HEK293 (cell line): ENCODE data around the gene MEF2C.

ENCODE experiments used
- CTCF ChIA-PET: fragments of 350-600 bp; formaldehyde crosslinking; extraction: SDS; loops from one replicate; lab custom pipeline; 2021; ENCODE audit warnings: antibody characterized with exemption; lab: Yijun Ruan, JAX
- POLR2A ChIA-PET: fragments of 300-600 bp; formaldehyde crosslinking; extraction: SDS; loops from one replicate; lab custom pipeline; 2020; ENCODE audit warnings: antibody characterized with exemption, inconsistent platforms; lab: Yijun Ruan, JAX
- H3K27ac ChIP-seq: fragments of 200-500 bp; sonication (Bioruptor generic); 2 replicates; pipeline ENCODE4 v1.5.1; 2014; ENCODE audit warnings: low read depth, low read length, control low read depth, inconsistent platforms; ENCODE audit errors: extremely low read depth
- H3K36me3 ChIP-seq, 2 experiments: fragments of 200-500 bp in 1 of 2; sonication (Bioruptor generic) in 1 of 2; 1 replicate in 1 of 2; 2 replicates in 1 of 2; pipeline ENCODE4 v1.5.1; 2014 to 2017; ENCODE audit warnings: inconsistent platforms in 2 of 2, low read length in 2 of 2; ENCODE audit not compliant: control insufficient read depth in 2 of 2, insufficient read depth in 1 of 2
- H3K4me1 ChIP-seq: fragments of 200-500 bp; sonication (Bioruptor generic); 2 replicates; pipeline ENCODE4 v1.5.1; 2014; ENCODE audit warnings: mild to moderate bottlenecking, low read length, inconsistent platforms; ENCODE audit not compliant: control insufficient read depth, insufficient read depth
- H3K4me3 ChIP-seq: 2 replicates; pipeline ENCODE4 v1.5.1; 2011; ENCODE audit warnings: low read depth, mild to moderate bottlenecking, control low read depth, low read length, moderate library complexity
- H3K9me3 ChIP-seq: fragments of 200-500 bp; sonication (Bioruptor generic); 2 replicates; pipeline ENCODE4 v1.5.1; 2014; ENCODE audit warnings: low read depth, low read length, inconsistent platforms; ENCODE audit not compliant: control insufficient read depth, insufficient read depth
- ELK4 ChIP-seq: IDR thresholded peaks from 2 replicates; pipeline ENCODE4 v1.6.1; 2011; ENCODE audit warnings: mild to moderate bottlenecking, low read depth, low read length, borderline replicate concordance
- HOXA7 ChIP-seq: sonication (generic); formaldehyde crosslinking; IDR thresholded peaks from 2 replicates; pipeline ENCODE4 v1.8.1; 2022; ENCODE audit warnings: missing genetic modification reagents, borderline replicate concordance
- KLF1 ChIP-seq: fragments of 450-650 bp; formaldehyde crosslinking; IDR thresholded peaks from 2 replicates; pipeline ENCODE4 v1.5.1; 2016; ENCODE audit warnings: missing biosample characterization, missing genetic modification characterization
- KLF16 ChIP-seq: fragments of 450-650 bp; formaldehyde crosslinking; IDR thresholded peaks from 2 replicates; pipeline ENCODE4 v1.5.1; 2017; ENCODE audit warnings: missing biosample characterization, missing genetic modification characterization
- PRDM6 ChIP-seq: fragments of 450-650 bp; formaldehyde crosslinking; IDR thresholded peaks from 2 replicates; pipeline ENCODE4 v1.5.1; 2017; ENCODE audit warnings: missing biosample characterization, missing genetic modification characterization
- SCRT1 ChIP-seq: fragments of 450-650 bp; formaldehyde crosslinking; IDR thresholded peaks from 2 replicates; pipeline ENCODE4 v1.5.1; 2016; ENCODE audit warnings: missing biosample characterization, missing genetic modification characterization, borderline replicate concordance
- SCRT2 ChIP-seq: fragments of 450-650 bp; formaldehyde crosslinking; IDR thresholded peaks from 2 replicates; pipeline ENCODE4 v1.5.1; 2016; ENCODE audit warnings: missing biosample characterization, missing genetic modification characterization
- SP3 ChIP-seq: fragments of 450-650 bp; formaldehyde crosslinking; IDR thresholded peaks from 2 replicates; pipeline ENCODE4 v1.5.1; 2016; ENCODE audit warnings: missing biosample characterization, missing genetic modification characterization
- ZBTB17 ChIP-seq: fragments of 450-650 bp; formaldehyde crosslinking; IDR thresholded peaks from 2 replicates; pipeline ENCODE4 v1.5.1; 2016; ENCODE audit warnings: missing biosample characterization, missing genetic modification characterization
- ZBTB20 ChIP-seq: fragments of 450-650 bp; formaldehyde crosslinking; IDR thresholded peaks from 2 replicates; pipeline ENCODE4 v1.5.1; 2016; ENCODE audit warnings: missing biosample characterization, missing genetic modification characterization
- ZBTB21 ChIP-seq: fragments of 450-650 bp; formaldehyde crosslinking; IDR thresholded peaks from 2 replicates; pipeline ENCODE4 v1.5.1; 2017; ENCODE audit warnings: missing biosample characterization, missing genetic modification characterization
- ZBTB26 ChIP-seq: fragments of 450-650 bp; formaldehyde crosslinking; optimal IDR thresholded peaks from 2 replicates; pipeline ENCODE3; 2016; ENCODE audit warnings: missing biosample characterization, mild to moderate bottlenecking, missing genetic modification characterization
- ZEB2 ChIP-seq: fragments of 450-650 bp; formaldehyde crosslinking; IDR thresholded peaks from 2 replicates; pipeline ENCODE4 v1.5.1; 2016; ENCODE audit warnings: missing biosample characterization, missing genetic modification characterization
- ZFP37 ChIP-seq: fragments of 450-650 bp; formaldehyde crosslinking; IDR thresholded peaks from 2 replicates; pipeline ENCODE4 v1.5.1; 2016; ENCODE audit warnings: missing biosample characterization, missing genetic modification characterization
- ZFP69B ChIP-seq: fragments of 450-650 bp; formaldehyde crosslinking; IDR thresholded peaks from 2 replicates; pipeline ENCODE4 v1.5.1; 2016; ENCODE audit warnings: missing biosample characterization, missing genetic modification characterization
- ZNF121 ChIP-seq: fragments of 450-650 bp; formaldehyde crosslinking; IDR thresholded peaks from 2 replicates; pipeline ENCODE4 v1.5.1; 2016; ENCODE audit warnings: missing biosample characterization, missing genetic modification characterization
- ZNF146 ChIP-seq: fragments of 450-650 bp; formaldehyde crosslinking; IDR thresholded peaks from 2 replicates; pipeline ENCODE4 v1.5.1; 2016; ENCODE audit warnings: missing biosample characterization, missing genetic modification characterization
- ZNF2 ChIP-seq: fragments of 450-650 bp; formaldehyde crosslinking; IDR thresholded peaks from 2 replicates; pipeline ENCODE4 v1.5.1; 2016; ENCODE audit warnings: missing biosample characterization, missing genetic modification characterization
- ZNF274 ChIP-seq, 2 experiments: fragments of 200-500 bp in 1 of 2; fragments of 450-650 bp in 1 of 2; sonication (Bioruptor generic) in 1 of 2; formaldehyde crosslinking in 1 of 2; IDR thresholded peaks; 2 replicates each; pipeline versions ENCODE4 v1.5.1 to v1.6.1; 2014 to 2016; ENCODE audit warnings: borderline replicate concordance in 1 of 2, inconsistent platforms in 1 of 2, low read length in 1 of 2, missing biosample characterization in 1 of 2, missing genetic modification characterization in 1 of 2
- ZNF335 ChIP-seq: fragments of 450-650 bp; formaldehyde crosslinking; conservative IDR thresholded peaks from 2 replicates; pipeline ENCODE4 v1.5.1; 2016; ENCODE audit warnings: missing biosample characterization, missing genetic modification characterization
- ZNF362 ChIP-seq: fragments of 450-650 bp; formaldehyde crosslinking; IDR thresholded peaks from 2 replicates; pipeline ENCODE4 v1.5.1; 2016; ENCODE audit warnings: missing biosample characterization, missing genetic modification characterization
- ZNF366 ChIP-seq: fragments of 450-650 bp; formaldehyde crosslinking; conservative IDR thresholded peaks from 2 replicates; pipeline ENCODE4 v1.5.1; 2016; ENCODE audit warnings: missing biosample characterization, missing genetic modification characterization
- ZNF48 ChIP-seq: fragments of 450-650 bp; formaldehyde crosslinking; IDR thresholded peaks from 2 replicates; pipeline ENCODE4 v1.5.1; 2016; ENCODE audit warnings: missing biosample characterization, missing genetic modification characterization
- ZNF560 ChIP-seq: fragments of 450-650 bp; formaldehyde crosslinking; IDR thresholded peaks from 2 replicates; pipeline ENCODE4 v1.5.1; 2017; ENCODE audit warnings: missing biosample characterization, missing genetic modification characterization, borderline replicate concordance
- ZNF580 ChIP-seq: fragments of 450-650 bp; formaldehyde crosslinking; IDR thresholded peaks from 2 replicates; pipeline ENCODE4 v1.5.1; 2016; ENCODE audit warnings: missing biosample characterization, missing genetic modification characterization
- ZNF629 ChIP-seq: fragments of 450-650 bp; formaldehyde crosslinking; IDR thresholded peaks from 2 replicates; pipeline ENCODE4 v1.5.1; 2017; ENCODE audit warnings: missing biosample characterization, missing genetic modification characterization
- ZNF76 ChIP-seq: fragments of 450-650 bp; formaldehyde crosslinking; IDR thresholded peaks from 2 replicates; pipeline ENCODE4; 2016; ENCODE audit warnings: low read depth, missing biosample characterization, missing genetic modification characterization, borderline replicate concordance

MEF2C gene

GRCh38 chr5:88683506-88684135 is 199.4 kb downstream of the MEF2C start (continued):
- TF ChIP-seq ZNF580 (tag by site-specific recombination): no peak
- TF ChIP-seq ZFP69B (tag by site-specific recombination): no peak
- no peak for TF ChIP-seq ELK4
- 0 out of 2 replicates have a peak, but pooled peaks have one; percentile 11 for TF ChIP-seq ZBTB21 (tag by site-specific recombination)
- 0 out of 2 replicates have a peak, but pooled peaks have one; percentile 30 for TF ChIP-seq SP3
- peak; percentile 94 for TF ChIP-seq ZFP37 (tag by site-specific recombination)
- peak; percentile 55; the same call in 1 of the 2 replicates for TF ChIP-seq ZEB2 (tag by site-specific recombination)
- TF ChIP-seq ZNF146 (tag by site-specific recombination): peak; percentile 29; the same call in 1 of the 2 replicates
- TF ChIP-seq ZNF629 (tag by site-specific recombination): peak; percentile 46
- TF ChIP-seq ZBTB17 (tag by site-specific recombination): peak; percentile 92
- TF ChIP-seq ZNF560: no peak
- TF ChIP-seq KLF16: no peak
- peak; percentile 58 for TF ChIP-seq ZBTB20 (tag by site-specific recombination)
- peak; percentile 92 for TF ChIP-seq ZNF2
- TF ChIP-seq ZNF121 (tag by site-specific recombination): 0 out of 2 replicates have a peak, but pooled peaks have one; percentile 23
- peak; percentile 38; the same call in 1 of the 2 replicates for TF ChIP-seq ZNF76 (tag by site-specific recombination)

GRCh38 chr5:88682881-88683361 is 200.1 kb downstream of the MEF2C start:
- no peaks in the 10 kb centered on the region for H3K9me3 ChIP-seq
- H3K4me1 ChIP-seq: no peaks in the 10 kb centered on the region; the same call in 1 of the 2 replicates
- no peak overlapping the region; the same call in 1 of the 2 replicates for H3K27ac ChIP-seq
- CTCF ChIA-PET: interaction anchor here (0.6 to 4.1 kb wide), 5 partner anchors 9 to 902 kb away, joined by 3 to 28 read pairs (median 7); no protein-coding TSS in a partner anchor
- TF ChIP-seq SCRT1 (tag by site-specific recombination): peak; percentile 64
- TF ChIP-seq SCRT2: peak; percentile 71; the same call in 1 of the 2 replicates
- TF ChIP-seq ZNF48 (tag by site-specific recombination): no peak
- POLR2A ChIA-PET: interaction anchor here (0.6 to 2.5 kb wide), 3 partner anchors 8 to 1154 kb away, joined by 5 to 11 read pairs (median 6); no protein-coding TSS in a partner anchor
- H3K4me3 ChIP-seq: no peak overlapping the region
- H3K36me3 ChIP-seq: no peaks in the 10 kb centered on the region

GRCh38 chr5:88682131-88682530 is 200.9 kb downstream of the MEF2C start:
- Histone ChIP-seq H3K4me1 (no peaks in the 10 kb centered on the region; the same call in 1 of the 2 replicates), H3K4me3 (no peak overlapping the region), H3K9me3 (no peaks in the 10 kb centered on the region), H3K27ac (no peak overlapping the region), H3K36me3 (no peaks in the 10 kb centered on the region)
- CTCF ChIA-PET: interaction anchor here (0.8 to 4.1 kb wide), 7 partner anchors 10 to 901 kb away, joined by 3 to 28 read pairs (median 5); partner anchors contain the start of gene TMEM161B
- POLR2A ChIA-PET: no interaction called here
- TF ChIP-seq ZNF362 (tag by site-specific recombination) (no peak), ZNF274 (IDR thresholded peaks at IDR 0.05; ENCODE audit: low read length) (no peak), ZNF274 (tag by site-specific recombination; IDR thresholded peaks at IDR 0.05; ENCODE audit: borderline replicate concordance) (no peak), ZNF335 (tag by site-specific recombination) (no peak), ZNF2 (no peak), ZNF48 (tag by site-specific recombination) (no peak), KLF1 (no peak), ZNF366 (tag by site-specific recombination) (no peak), ZBTB26 (tag by site-specific recombination) (no peak), PRDM6 (tag by site-specific recombination) (no peak), HOXA7 (CRISPR knock-in tag) (no peak)
